Stimulated activated CD8-positive, alpha-beta memory T cell treated with anti-CD3 and anti-CD28 coated beads, Interleukin-4, amount 100 ng/mL, for 48 hours (primary cell): ENCODE results near the gene MGRN1.

Experiments used
- DNase-seq: peaks from one replicate; pipeline ENCODE4 v3.0.0-alpha.2; 2020

The MGRN1 gene

GRCh38 chr16:4677390-4677789 lies 52.8 kb downstream of the MGRN1 start:
- no peak for DNase-seq

- DNase-seq: no peak
Observed at GRCh38 chr16:4677994-4678393, 53.4 kb downstream of the MGRN1 start.

- no peak for DNase-seq
Observed at GRCh38 chr16:4678596-4678995, 54.0 kb downstream of the MGRN1 start.

- DNase-seq: no peak
Observed at GRCh38 chr16:4679156-4679849, 54.7 kb downstream of the MGRN1 start.

- no peak for DNase-seq
Observed at GRCh38 chr16:4679850-4680636, 55.4 kb downstream of the MGRN1 start.

GRCh38 chr16:4680673-4681470 lies 56.2 kb downstream of the MGRN1 start:
- no peak for DNase-seq

- no peak for DNase-seq
Observed at GRCh38 chr16:4681471-4682083, 57.0 kb downstream of the MGRN1 start.

GRCh38 chr16:4682084-4682591 lies 57.5 kb downstream of the MGRN1 start:
- no peak for DNase-seq

GRCh38 chr16:4682616-4683254 lies 58.1 kb downstream of the MGRN1 start:
- peak; percentile 73 for DNase-seq

- DNase-seq: no peak
Observed at GRCh38 chr16:4683255-4684057, 58.8 kb downstream of the MGRN1 start.

- no peak for DNase-seq
Observed at GRCh38 chr16:4684058-4684715, 59.6 kb downstream of the MGRN1 start.

- DNase-seq: no peak
Observed at GRCh38 chr16:4684763-4685162, 60.1 kb downstream of the MGRN1 start.

- DNase-seq: no peak
Observed at GRCh38 chr16:4685292-4685691, 60.7 kb downstream of the MGRN1 start.

- no peak for DNase-seq
Observed at GRCh38 chr16:4685776-4686496, 61.3 kb downstream of the MGRN1 start.

- DNase-seq: no peak
Observed at GRCh38 chr16:4686497-4687210, 62.0 kb downstream of the MGRN1 start.

GRCh38 chr16:4687416-4687815 lies 62.8 kb downstream of the MGRN1 start:
- no peak for DNase-seq

- DNase-seq: no peak
Observed at GRCh38 chr16:4687946-4688673, 63.5 kb downstream of the MGRN1 start.

- no peak for DNase-seq
Observed at GRCh38 chr16:4688674-4689045, 64.0 kb downstream of the MGRN1 start.

GRCh38 chr16:4689091-4689671 lies 64.6 kb downstream of the MGRN1 start:
- no peak for DNase-seq
